ENCODE results near the gene TMEM221. TPM values are rescaled to one million over a fixed set of nuclear protein-coding genes. Genes with fewer than 3 reads are reported as not detected.

The TMEM221 gene
- total RNA-seq, 1 experiment from 2014 or later, result 0.39 TPM

DNA sequence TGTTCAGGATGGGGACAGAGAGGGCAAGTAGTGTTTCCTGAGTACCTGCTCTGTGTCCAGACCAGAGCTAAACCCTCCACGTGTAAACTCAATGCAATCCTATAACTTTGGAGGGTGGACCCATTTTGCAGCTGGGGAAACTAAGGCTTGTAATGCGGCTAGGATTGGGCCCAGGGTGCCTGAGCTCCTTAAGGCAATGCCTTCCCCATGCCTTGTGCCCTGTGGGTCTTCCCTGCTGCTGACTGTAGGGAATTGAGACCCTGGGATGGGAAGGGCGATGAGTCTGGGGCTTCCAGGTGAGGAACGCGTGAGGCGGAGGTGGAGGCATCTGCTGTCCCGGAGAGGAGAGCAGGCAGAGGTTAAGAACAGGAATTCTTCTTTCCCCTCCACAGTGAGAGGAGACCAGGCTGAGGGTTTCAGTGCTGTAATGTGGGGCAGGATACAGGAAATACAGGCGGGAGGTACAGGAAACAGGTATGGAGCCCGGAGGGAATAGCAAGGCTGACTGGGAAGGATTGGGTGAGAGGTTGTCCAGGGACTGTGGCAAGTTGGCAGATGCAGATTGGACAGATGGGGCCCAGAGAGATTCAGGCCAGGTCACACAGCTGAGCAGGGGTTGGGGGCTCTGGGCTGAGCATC is 41.0 kb upstream of the TMEM221 start:
- Histone ChIP-seq H3K9me3 (ENCODE audit: control insufficient read depth, insufficient read depth, low read depth, low read length) (no peaks in the 10 kb centered on the region), H3K36me3 (ENCODE audit: control insufficient read depth, insufficient read depth, low read length) (no peaks in the 10 kb centered on the region), H3K4me1 (ENCODE audit: control insufficient read depth, insufficient read depth, low read length) (no peaks in the 10 kb centered on the region), H3K27me3 (ENCODE audit: control insufficient read depth, insufficient read depth, low read length) (no peaks in the 10 kb centered on the region), H3K27ac (ENCODE audit: low read length) (no peak overlapping the region), H3K4me3 (ENCODE audit: low read depth in 2 of 2, low read length in 2 of 2) (no peak overlapping the region)
- ATAC-seq (no peak), DNase-seq (ENCODE audit: low read depth, low spot score) (no peak)
- TF ChIP-seq TCF7L2 (IDR thresholded peaks at IDR 0.05; ENCODE audit: low read depth, low read length), result no peak
- TF ChIP-seq POLR2AphosphoS5 (IDR thresholded peaks at IDR 0.05; ENCODE audit: low read depth, low read length), result no peak
- TF ChIP-seq, protein P1, sequence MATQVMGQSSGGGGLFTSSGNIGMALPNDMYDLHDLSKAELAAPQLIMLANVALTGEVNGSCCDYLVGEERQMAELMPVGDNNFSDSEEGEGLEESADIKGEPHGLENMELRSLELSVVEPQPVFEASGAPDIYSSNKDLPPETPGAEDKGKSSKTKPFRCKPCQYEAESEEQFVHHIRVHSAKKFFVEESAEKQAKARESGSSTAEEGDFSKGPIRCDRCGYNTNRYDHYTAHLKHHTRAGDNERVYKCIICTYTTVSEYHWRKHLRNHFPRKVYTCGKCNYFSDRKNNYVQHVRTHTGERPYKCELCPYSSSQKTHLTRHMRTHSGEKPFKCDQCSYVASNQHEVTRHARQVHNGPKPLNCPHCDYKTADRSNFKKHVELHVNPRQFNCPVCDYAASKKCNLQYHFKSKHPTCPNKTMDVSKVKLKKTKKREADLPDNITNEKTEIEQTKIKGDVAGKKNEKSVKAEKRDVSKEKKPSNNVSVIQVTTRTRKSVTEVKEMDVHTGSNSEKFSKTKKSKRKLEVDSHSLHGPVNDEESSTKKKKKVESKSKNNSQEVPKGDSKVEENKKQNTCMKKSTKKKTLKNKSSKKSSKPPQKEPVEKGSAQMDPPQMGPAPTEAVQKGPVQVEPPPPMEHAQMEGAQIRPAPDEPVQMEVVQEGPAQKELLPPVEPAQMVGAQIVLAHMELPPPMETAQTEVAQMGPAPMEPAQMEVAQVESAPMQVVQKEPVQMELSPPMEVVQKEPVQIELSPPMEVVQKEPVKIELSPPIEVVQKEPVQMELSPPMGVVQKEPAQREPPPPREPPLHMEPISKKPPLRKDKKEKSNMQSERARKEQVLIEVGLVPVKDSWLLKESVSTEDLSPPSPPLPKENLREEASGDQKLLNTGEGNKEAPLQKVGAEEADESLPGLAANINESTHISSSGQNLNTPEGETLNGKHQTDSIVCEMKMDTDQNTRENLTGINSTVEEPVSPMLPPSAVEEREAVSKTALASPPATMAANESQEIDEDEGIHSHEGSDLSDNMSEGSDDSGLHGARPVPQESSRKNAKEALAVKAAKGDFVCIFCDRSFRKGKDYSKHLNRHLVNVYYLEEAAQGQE (IDR thresholded peaks at IDR 0.05; ENCODE audit: insufficient read depth in 1 of 2, low read depth in 2 of 2, low read length in 1 of 2), result no peak
- TF ChIP-seq CTCF (IDR thresholded peaks at IDR 0.05), result no peak
- TF ChIP-seq SIN3A (IDR thresholded peaks at IDR 0.05; ENCODE audit: borderline replicate concordance, insufficient read depth, low read depth, low read length), result no peak
- CTCF ChIA-PET, result interaction anchor here (0.6 kb wide), 1 partner anchor 8 kb away, joined by 4 read pairs; no protein-coding TSS in a partner anchor
- POLR2A ChIA-PET, result no interaction called here
- in situ Hi-C loops (cut with HindIII; ENCODE audit: low pct_unique_long_range_greater_than_20kb, low sequenced_read_pairs), result no loop called here
- intact Hi-C loops (cut with micrococcal nuclease; ENCODE audit: unreplicated experiment), result no loop called here
- BruUV-seq (replicated peaks), result no TSS peak

- intact Hi-C loops (cut with micrococcal nuclease; ENCODE audit: unreplicated experiment) (no loop called here), in situ Hi-C loops (cut with HindIII; ENCODE audit: low pct_unique_long_range_greater_than_20kb, low sequenced_read_pairs) (no loop called here)
- Histone ChIP-seq H3K36me3 (ENCODE audit: control insufficient read depth, insufficient read depth, low read length) (no peaks in the 10 kb centered on the region), H3K27ac (ENCODE audit: low read length) (no peak overlapping the region), H3K4me1 (ENCODE audit: control insufficient read depth, insufficient read depth, low read length) (no peaks in the 10 kb centered on the region), H3K9me3 (ENCODE audit: control insufficient read depth, insufficient read depth, low read depth, low read length) (no peaks in the 10 kb centered on the region), H3K27me3 (ENCODE audit: control insufficient read depth, insufficient read depth, low read length) (no peaks in the 10 kb centered on the region), H3K4me3 (ENCODE audit: low read depth in 2 of 2, low read length in 2 of 2) (no peak overlapping the region)
- TF ChIP-seq CTCF (IDR thresholded peaks at IDR 0.05) (no peak), TCF7L2 (IDR thresholded peaks at IDR 0.05; ENCODE audit: low read depth, low read length) (no peak)
- DNase-seq (ENCODE audit: low read depth, low spot score) (no peak), ATAC-seq (peak; percentile 90)
- CTCF ChIA-PET, result no interaction called here
- POLR2A ChIA-PET, result no interaction called here
- BruUV-seq (replicated peaks), result no TSS peak
These were observed 40.3 kb upstream of the TMEM221 start for GRCh38 chr19:17488593-17489391.
